NCI-H526 treated with DMSO at 0.1 percent for 48 hours (cell line): ENCODE data around the gene KIZ.

Experiments used
- DNase-seq: peaks from one replicate; lab custom pipeline; 2025; lab: John Stamatoyannopoulos, UW

KIZ gene

GRCh38 chr20:21266191-21266536 lies 140.3 kb downstream of the KIZ start:
- no peak for DNase-seq

- DNase-seq = no peak
These were observed 143.9 kb downstream of the KIZ start for GRCh38 chr20:21269772-21270171.

GRCh38 chr20:21270806-21271205 lies 144.9 kb downstream of the KIZ start:
- DNase-seq = no peak

- DNase-seq = no peak
These were observed 146.4 kb downstream of the KIZ start for GRCh38 chr20:21272279-21272678.

- no peak for DNase-seq
These were observed 146.8 kb downstream of the KIZ start for GRCh38 chr20:21272679-21273078.

- no peak for DNase-seq
These were observed 148.0 kb downstream of the KIZ start for GRCh38 chr20:21273755-21274386.

- DNase-seq = no peak
These were observed 152.9 kb downstream of the KIZ start for GRCh38 chr20:21278829-21279228.

GRCh38 chr20:21279706-21280521 lies 154.0 kb downstream of the KIZ start:
- no peak for DNase-seq

- no peak for DNase-seq
These were observed 154.7 kb downstream of the KIZ start for GRCh38 chr20:21280522-21281016.

GRCh38 chr20:21286775-21287174 lies 160.9 kb downstream of the KIZ start:
- no peak for DNase-seq

GRCh38 chr20:21288587-21289370 lies 162.9 kb downstream of the KIZ start:
- DNase-seq = no peak

- no peak for DNase-seq
These were observed 163.8 kb downstream of the KIZ start for GRCh38 chr20:21289651-21290050.

- no peak for DNase-seq
These were observed 165.1 kb downstream of the KIZ start for GRCh38 chr20:21291026-21291425.

GRCh38 chr20:21294755-21295154 lies 168.9 kb downstream of the KIZ start:
- DNase-seq = no peak
